Choroid plexus epithelial cell (primary cell): ENCODE measurements around the gene ELFN1.

Experiments
- DNase-seq: peaks from one replicate; pipeline ENCODE4 v3.0.0-alpha.2; 2010; ENCODE audit warnings: low read depth
- H3K4me3 ChIP-seq: 2 replicates; pipeline ENCODE4 v1.5.1; 2011; ENCODE audit warnings: low read depth, mild to moderate bottlenecking, control low read depth, low read length, moderate library complexity
- TF ChIP-seq, protein P1 (sequence below): conservative IDR thresholded peaks from 2 replicates; pipeline ENCODE4 v1.5.1; 2011; ENCODE audit warnings: low read depth, mild to moderate bottlenecking, control low read depth, inconsistent platforms, low read length, moderate library complexity

The ELFN1 gene

GRCh38 chr7:1646957-1647891 is 22.9 kb upstream of the ELFN1 start:
- DNase-seq, result peak; percentile 51
- no peak overlapping the region for H3K4me3 ChIP-seq
- TF ChIP-seq, protein P1, sequence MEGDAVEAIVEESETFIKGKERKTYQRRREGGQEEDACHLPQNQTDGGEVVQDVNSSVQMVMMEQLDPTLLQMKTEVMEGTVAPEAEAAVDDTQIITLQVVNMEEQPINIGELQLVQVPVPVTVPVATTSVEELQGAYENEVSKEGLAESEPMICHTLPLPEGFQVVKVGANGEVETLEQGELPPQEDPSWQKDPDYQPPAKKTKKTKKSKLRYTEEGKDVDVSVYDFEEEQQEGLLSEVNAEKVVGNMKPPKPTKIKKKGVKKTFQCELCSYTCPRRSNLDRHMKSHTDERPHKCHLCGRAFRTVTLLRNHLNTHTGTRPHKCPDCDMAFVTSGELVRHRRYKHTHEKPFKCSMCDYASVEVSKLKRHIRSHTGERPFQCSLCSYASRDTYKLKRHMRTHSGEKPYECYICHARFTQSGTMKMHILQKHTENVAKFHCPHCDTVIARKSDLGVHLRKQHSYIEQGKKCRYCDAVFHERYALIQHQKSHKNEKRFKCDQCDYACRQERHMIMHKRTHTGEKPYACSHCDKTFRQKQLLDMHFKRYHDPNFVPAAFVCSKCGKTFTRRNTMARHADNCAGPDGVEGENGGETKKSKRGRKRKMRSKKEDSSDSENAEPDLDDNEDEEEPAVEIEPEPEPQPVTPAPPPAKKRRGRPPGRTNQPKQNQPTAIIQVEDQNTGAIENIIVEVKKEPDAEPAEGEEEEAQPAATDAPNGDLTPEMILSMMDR, result no peak

- H3K4me3 ChIP-seq, result no peak overlapping the region
- TF ChIP-seq, protein P1, result no peak
- DNase-seq, result no peak
Observed at GRCh38 chr7:1647961-1648672, 22.0 kb upstream of the ELFN1 start.

DNA sequence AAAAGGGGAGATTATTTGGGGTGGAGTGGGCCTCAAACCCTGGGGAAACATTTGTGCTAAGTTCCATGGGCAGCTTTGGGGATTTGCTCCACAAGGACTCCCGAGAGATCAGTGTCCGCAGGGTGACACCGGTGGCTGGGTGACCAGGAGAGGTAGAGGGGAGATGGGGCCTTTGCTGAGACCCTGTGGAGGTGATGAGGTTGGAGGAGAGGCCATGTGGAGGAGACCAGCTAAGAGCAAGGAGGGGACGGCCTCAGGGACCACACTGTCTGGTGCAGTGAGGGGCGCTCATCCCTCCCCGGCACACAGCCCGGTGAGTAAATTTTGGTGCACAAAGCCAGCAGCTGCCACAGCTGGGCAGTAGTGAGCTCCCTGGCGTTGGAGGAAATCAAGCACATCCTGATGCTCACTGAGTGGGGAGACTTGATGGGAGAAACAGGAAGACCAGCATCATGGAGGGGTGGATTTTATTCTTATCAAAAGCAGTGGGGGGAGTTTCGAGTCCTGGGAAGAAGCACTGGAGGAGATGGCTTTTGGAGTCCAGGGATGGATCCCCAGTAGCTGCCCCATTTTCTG is 20.2 kb upstream of the ELFN1 start:
- no peak overlapping the region for H3K4me3 ChIP-seq
- no peak for DNase-seq
- TF ChIP-seq, protein P1, result no peak

GRCh38 chr7:1650363-1651030 is 19.6 kb upstream of the ELFN1 start:
- TF ChIP-seq, protein P1, result no peak
- H3K4me3 ChIP-seq, result no peak overlapping the region

GRCh38 chr7:1651031-1651446 is 19.0 kb upstream of the ELFN1 start:
- DNase-seq, result no peak
- TF ChIP-seq, protein P1, result no peak
- no peak overlapping the region for H3K4me3 ChIP-seq

More at GRCh38 chr7:1650363-1651030, 19.6 kb upstream of the ELFN1 start:
- DNase-seq, result no peak

GRCh38 chr7:1651891-1652290 is 18.2 kb upstream of the ELFN1 start:
- no peak overlapping the region for H3K4me3 ChIP-seq
- TF ChIP-seq, protein P1, result no peak
- DNase-seq, result no peak
